Measurements from ENCODE around the gene TAGLN. TPM values are rescaled to one million over a fixed set of nuclear protein-coding genes. Genes with fewer than 3 reads are reported as not detected.

TAGLN gene
- polyA plus RNA-seq, 2 of the 4 experiments (the other 2 are of a cell fraction): 43.2 to 287 TPM

DNA sequence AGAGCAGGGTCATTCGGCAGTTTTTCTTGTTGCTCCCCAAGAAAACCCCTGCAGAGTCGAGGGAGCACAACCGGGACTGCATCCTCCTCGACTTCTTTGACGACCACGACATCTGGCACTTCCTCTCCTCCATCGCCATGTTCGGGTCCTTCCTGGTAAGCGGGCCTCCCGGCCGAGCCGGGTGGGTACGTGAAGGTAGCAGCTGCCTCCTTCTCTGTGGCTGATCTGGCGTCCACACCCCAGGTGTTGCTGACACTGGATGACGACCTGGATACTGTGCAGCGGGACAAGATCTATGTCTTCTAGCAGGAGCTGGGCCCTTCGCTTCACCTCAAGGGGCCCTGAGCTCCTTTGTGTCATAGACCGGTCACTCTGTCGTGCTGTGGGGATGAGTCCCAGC is 3.4 kb upstream of the TAGLN start:
- 96% methylated on average over 15 of the region's 19 CpGs for WGBS (ENCODE audit: missing lambda C conversion rate)
- Histone ChIP-seq H3K27ac (no peak overlapping the region), H3K4me3 (no peak overlapping the region), H3K4me1 (peaks cover 21% of the 10 kb centered on the region), H3K4me2 (no peak overlapping the region), H3K9me3 (no peaks in the 10 kb centered on the region)
- ChIA-PET POLR2A (no interaction called here), CTCF (interaction anchor here (1.1 to 2.2 kb wide), 3 partner anchors 13 to 16 kb away, joined by 3 to 9 read pairs (median 8); no protein-coding TSS in a partner anchor)
- DNase-seq (ENCODE audit: low read depth in 1 of 2, low spot score in 1 of 2): no peak
- no peak for ATAC-seq
- no peak for TF ChIP-seq RCOR1 (IDR thresholded peaks at IDR 0.05; ENCODE audit: low read depth, low read length)
- no peak for TF ChIP-seq PHF8 (IDR thresholded peaks at IDR 0.05; ENCODE audit: borderline replicate concordance, low read depth)
- TF ChIP-seq ZSCAN20 (CRISPR knock-in tag; IDR thresholded peaks at IDR 0.05): no peak
- TF ChIP-seq SREBF2 (IDR thresholded peaks at IDR 0.05): no peak
- no peak for TF ChIP-seq HOXB13 (CRISPR knock-in tag; IDR thresholded peaks at IDR 0.05; ENCODE audit: low read depth)
- no peak for TF ChIP-seq RARB (CRISPR knock-in tag; IDR thresholded peaks at IDR 0.05)
- TF ChIP-seq MAX (IDR thresholded peaks at IDR 0.05): no peak
- no peak for TF ChIP-seq HOXB5 (CRISPR knock-in tag; IDR thresholded peaks at IDR 0.05)
- FAIRE-seq: no peak

DNA sequence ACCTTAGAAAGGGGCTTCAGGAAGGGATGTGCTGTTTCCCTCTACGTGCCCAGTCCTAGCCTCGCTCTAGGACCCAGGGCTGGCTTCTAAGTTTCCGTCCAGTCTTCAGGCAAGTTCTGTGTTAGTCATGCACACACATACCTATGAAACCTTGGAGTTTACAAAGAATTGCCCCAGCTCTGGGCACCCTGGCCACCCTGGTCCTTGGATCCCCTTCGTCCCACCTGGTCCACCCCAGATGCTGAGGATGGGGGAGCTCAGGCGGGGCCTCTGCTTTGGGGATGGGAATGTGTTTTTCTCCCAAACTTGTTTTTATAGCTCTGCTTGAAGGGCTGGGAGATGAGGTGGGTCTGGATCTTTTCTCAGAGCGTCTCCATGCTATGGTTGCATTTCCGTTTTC is 2.2 kb upstream of the TAGLN start:
- Histone ChIP-seq H3K4me3 (no peak overlapping the region), H3K27ac (no peak overlapping the region), H3K9me3 (no peaks in the 10 kb centered on the region), H3K4me1 (peaks cover 21% of the 10 kb centered on the region), H3K4me2 (no peak overlapping the region)
- CTCF ChIA-PET: interaction anchor here (1.5 to 1.6 kb wide), 2 partner anchors 17 to 29 kb away, joined by 8 read pairs; no protein-coding TSS in a partner anchor
- POLR2A ChIA-PET: no interaction called here
- no peak for FAIRE-seq
- TF ChIP-seq MAZ (IDR thresholded peaks at IDR 0.05; ENCODE audit: borderline replicate concordance, low read depth, low read length) (no peak), HOXB13 (CRISPR knock-in tag; IDR thresholded peaks at IDR 0.05; ENCODE audit: low read depth) (no peak), HOXA7 (CRISPR knock-in tag; IDR thresholded peaks at IDR 0.05) (no peak)
- no peak for ATAC-seq
- DNase-seq (ENCODE audit: low read depth in 1 of 2, low spot score in 1 of 2): no peak
- WGBS (ENCODE audit: missing lambda C conversion rate): 92% methylated on average over 5 of the region's 7 CpGs

GRCh38 chr11:117197516-117198456 is 1.4 kb upstream of the TAGLN start:
- peak overlapping the region; percentile 73 to 85 for H3K27ac ChIP-seq
- H3K4me1 ChIP-seq: peaks cover 21% of the 10 kb centered on the region
- ChIA-PET POLR2A (no interaction called here), CTCF (interaction anchor here (1.6 kb wide), 1 partner anchor 28 kb away, joined by 8 read pairs; no protein-coding TSS in a partner anchor)
- 79% methylated on average over 12 of the region's 17 CpGs for WGBS (ENCODE audit: missing lambda C conversion rate)
- no peak overlapping the region for H3K4me3 ChIP-seq
- H3K9me3 ChIP-seq: no peaks in the 10 kb centered on the region
- DNase-seq (ENCODE audit: low read depth in 1 of 2, low spot score in 1 of 2) (peak in 1 of 2 experiments; percentile 24), FAIRE-seq (no peak), ATAC-seq (peak in 1 of 2 experiments; percentile 23; a peak in 3 of 6 replicates)
- TF ChIP-seq, protein P1, sequence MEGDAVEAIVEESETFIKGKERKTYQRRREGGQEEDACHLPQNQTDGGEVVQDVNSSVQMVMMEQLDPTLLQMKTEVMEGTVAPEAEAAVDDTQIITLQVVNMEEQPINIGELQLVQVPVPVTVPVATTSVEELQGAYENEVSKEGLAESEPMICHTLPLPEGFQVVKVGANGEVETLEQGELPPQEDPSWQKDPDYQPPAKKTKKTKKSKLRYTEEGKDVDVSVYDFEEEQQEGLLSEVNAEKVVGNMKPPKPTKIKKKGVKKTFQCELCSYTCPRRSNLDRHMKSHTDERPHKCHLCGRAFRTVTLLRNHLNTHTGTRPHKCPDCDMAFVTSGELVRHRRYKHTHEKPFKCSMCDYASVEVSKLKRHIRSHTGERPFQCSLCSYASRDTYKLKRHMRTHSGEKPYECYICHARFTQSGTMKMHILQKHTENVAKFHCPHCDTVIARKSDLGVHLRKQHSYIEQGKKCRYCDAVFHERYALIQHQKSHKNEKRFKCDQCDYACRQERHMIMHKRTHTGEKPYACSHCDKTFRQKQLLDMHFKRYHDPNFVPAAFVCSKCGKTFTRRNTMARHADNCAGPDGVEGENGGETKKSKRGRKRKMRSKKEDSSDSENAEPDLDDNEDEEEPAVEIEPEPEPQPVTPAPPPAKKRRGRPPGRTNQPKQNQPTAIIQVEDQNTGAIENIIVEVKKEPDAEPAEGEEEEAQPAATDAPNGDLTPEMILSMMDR (IDR thresholded peaks at IDR 0.05): peak; percentile 25; the same call in 2 of the 3 replicates
- no peak for TF ChIP-seq EHF (CRISPR knock-in tag; IDR thresholded peaks at IDR 0.05)
- TF ChIP-seq RAD21 (conservative IDR thresholded peaks at IDR 0.05 in 1 of 2, IDR thresholded peaks at IDR 0.05 in 1 of 2): peak in 1 of 2 experiments; percentile 10; a peak in 1 of 5 replicates
- H3K4me2 ChIP-seq: peak overlapping the region; percentile 77

DNA sequence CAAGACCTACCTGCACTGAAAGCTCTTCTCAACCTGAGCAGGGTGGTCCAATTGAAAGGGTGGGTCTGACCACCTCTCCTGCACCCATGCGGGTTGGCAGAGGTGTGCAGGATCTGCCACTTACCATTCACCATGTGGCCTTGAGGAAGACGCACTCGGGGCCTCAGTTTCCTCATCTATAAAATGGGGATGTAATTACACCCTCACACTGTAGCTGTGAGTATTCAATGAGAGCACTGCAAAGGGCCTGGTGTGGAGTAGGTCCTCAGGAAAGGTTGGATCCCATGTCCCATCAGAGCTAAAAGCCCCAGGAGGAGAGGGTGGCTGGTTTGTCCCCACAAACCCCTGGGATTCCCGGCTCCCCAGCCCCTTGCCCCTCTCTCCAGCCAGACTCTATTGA is 557 bp upstream of the TAGLN start:
- Histone ChIP-seq H3K4me2 (peak overlapping the region; percentile 77), H3K4me1 (peaks cover 21% of the 10 kb centered on the region), H3K27ac (peak overlapping the region; percentile 73 to 85), H3K4me3 (peak overlapping the region; percentile 23; the same call in 1 of the 3 replicates), H3K9me3 (no peaks in the 10 kb centered on the region)
- DNase-seq (ENCODE audit: low read depth in 1 of 2, low spot score in 1 of 2): no peak
- POLR2A ChIA-PET: no interaction called here
- ATAC-seq: peak in 1 of 2 experiments; percentile 4; a peak in 1 of 6 replicates
- CTCF ChIA-PET: interaction anchor here (1.1 kb wide), 1 partner anchor 17 kb away, joined by 3 read pairs; no protein-coding TSS in a partner anchor
- 63% methylated on average over 2 of the region's 4 CpGs for WGBS (ENCODE audit: missing lambda C conversion rate)
- no peak for FAIRE-seq
- TF ChIP-seq KDM1A (IDR thresholded peaks at IDR 0.05; ENCODE audit: low read depth) (no peak), NFE2L2 (conservative IDR thresholded peaks at IDR 0.05; ENCODE audit: low read length) (no peak), HMGXB4 (CRISPR knock-in tag; IDR thresholded peaks at IDR 0.05; ENCODE audit: borderline replicate concordance) (no peak), MAFK (IDR thresholded peaks at IDR 0.05; ENCODE audit: partially characterized antibody) (no peak), ZNF302 (CRISPR knock-in tag; IDR thresholded peaks at IDR 0.05) (no peak), NPAS2 (CRISPR knock-in tag; IDR thresholded peaks at IDR 0.05; ENCODE audit: borderline replicate concordance) (no peak), HES2 (IDR thresholded peaks at IDR 0.05) (no peak), CBX8 (IDR thresholded peaks at IDR 0.05) (no peak), MYC (IDR thresholded peaks at IDR 0.05; ENCODE audit: borderline replicate concordance, low read length) (no peak), POLR2AphosphoS2 (conservative IDR thresholded peaks at IDR 0.05; ENCODE audit: low read length) (no peak)
- TF ChIP-seq, protein P2, sequence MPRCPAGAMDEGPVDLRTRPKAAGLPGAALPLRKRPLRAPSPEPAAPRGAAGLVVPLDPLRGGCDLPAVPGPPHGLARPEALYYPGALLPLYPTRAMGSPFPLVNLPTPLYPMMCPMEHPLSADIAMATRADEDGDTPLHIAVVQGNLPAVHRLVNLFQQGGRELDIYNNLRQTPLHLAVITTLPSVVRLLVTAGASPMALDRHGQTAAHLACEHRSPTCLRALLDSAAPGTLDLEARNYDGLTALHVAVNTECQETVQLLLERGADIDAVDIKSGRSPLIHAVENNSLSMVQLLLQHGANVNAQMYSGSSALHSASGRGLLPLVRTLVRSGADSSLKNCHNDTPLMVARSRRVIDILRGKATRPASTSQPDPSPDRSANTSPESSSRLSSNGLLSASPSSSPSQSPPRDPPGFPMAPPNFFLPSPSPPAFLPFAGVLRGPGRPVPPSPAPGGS (IDR thresholded peaks at IDR 0.05): no peak

Measured in A549 (cell line).